ENCODE measurements around the gene CFAP52.
"Not testable (repeated sequence)": the region's sequence is repeated elsewhere in the genome, so short reads cannot be mapped to it uniquely, and the experiment has no call there.

The CFAP52 gene

DNA sequence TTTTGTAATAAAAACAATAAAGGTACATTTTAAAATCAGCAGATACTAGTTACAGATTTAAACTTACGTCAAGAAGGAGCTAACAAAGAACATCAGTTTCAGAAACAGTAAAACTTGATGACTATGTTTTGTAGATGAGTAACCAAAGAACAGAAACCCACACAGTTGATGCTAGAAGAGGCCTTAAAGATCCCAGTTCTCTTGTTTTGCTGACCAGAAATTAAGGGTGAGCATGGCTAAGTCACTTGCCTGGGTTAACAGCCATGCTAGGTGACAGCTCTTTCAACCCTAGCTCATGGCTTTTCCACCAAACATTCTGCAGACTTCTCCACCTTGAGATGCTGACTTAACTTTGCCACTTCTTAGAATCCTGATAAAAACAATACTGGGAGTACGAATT is 27.2 kb upstream of the CFAP52 start:
- Histone ChIP-seq H3K9ac (ENCODE audit: low read depth, low read length) (no peak overlapping the region), H3K4me1 (ENCODE audit: control insufficient read depth, insufficient read depth, low read length) (no peaks in the 10 kb centered on the region), H3K4me3 (ENCODE audit: low read length) (no peak overlapping the region), H3K36me3 (ENCODE audit: insufficient read depth, low read length) (no peaks in the 10 kb centered on the region), H3K4me2 (ENCODE audit: low read length) (no peak overlapping the region), H3K27me3 (ENCODE audit: control insufficient read depth, insufficient read depth, low read length) (no peaks in the 10 kb centered on the region), H3K9me3 (replicated peaks; ENCODE audit: low read length) (no peaks in the 10 kb centered on the region)

DNA sequence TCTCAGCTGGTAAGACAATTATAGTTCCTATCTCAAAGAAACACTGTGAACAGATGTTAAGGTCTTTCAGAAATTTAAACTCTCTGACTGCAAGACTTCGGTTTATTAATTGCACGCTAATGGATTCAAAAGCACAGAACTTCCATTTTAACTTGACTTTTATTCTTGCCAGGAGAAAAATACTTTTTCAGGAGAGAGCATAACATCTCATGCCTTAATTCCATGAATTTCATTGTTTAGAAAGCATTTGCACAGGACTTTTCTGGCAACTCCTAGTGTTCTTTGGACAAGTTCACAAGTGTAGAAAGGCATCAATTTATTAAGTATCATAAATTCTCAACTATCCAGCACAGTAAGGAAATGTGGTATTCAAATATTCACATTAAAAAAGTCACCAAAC is 23.3 kb upstream of the CFAP52 start:
- H3K36me3 ChIP-seq (ENCODE audit: insufficient read depth, low read length) = no peaks in the 10 kb centered on the region

DNA sequence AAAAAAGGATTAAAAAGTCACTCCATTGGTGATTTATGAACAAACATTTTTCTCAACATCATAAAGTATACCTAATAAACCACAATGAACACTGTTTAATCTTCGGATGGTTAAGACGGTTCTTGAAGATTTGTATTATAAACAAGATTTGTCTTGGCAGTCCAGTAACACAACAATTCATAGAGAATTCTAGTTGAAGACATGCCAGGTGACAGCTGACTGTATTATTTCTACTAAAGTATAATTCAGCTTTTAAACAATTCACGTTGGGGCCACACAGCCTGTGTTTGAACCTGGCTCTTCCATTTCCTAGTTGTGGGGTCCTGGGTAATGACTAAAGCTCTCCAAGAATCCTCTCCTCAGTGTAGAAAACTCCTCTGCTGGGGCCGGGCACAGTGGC is 22.8 kb upstream of the CFAP52 start:
- H3K4me3 ChIP-seq (ENCODE audit: low read length) = no peak overlapping the region
- no peaks in the 10 kb centered on the region for H3K27me3 ChIP-seq (ENCODE audit: control insufficient read depth, insufficient read depth, low read length)
- H3K36me3 ChIP-seq (ENCODE audit: insufficient read depth, low read length) = no peaks in the 10 kb centered on the region
- no peak overlapping the region for H3K4me2 ChIP-seq (ENCODE audit: low read length)
- H3K9ac ChIP-seq (ENCODE audit: low read depth, low read length) = no peak overlapping the region
- H3K4me1 ChIP-seq (ENCODE audit: control insufficient read depth, insufficient read depth, low read length) = no peaks in the 10 kb centered on the region
- H3K9me3 ChIP-seq (replicated peaks; ENCODE audit: low read length) = no peaks in the 10 kb centered on the region

More for the DNA sequence above, 23.3 kb upstream of the CFAP52 start:
- H3K9me3 ChIP-seq (replicated peaks; ENCODE audit: low read length) = no peaks in the 10 kb centered on the region
- H3K27me3 ChIP-seq (ENCODE audit: control insufficient read depth, insufficient read depth, low read length) = no peaks in the 10 kb centered on the region
- H3K4me3 ChIP-seq (ENCODE audit: low read length) = no peak overlapping the region
- H3K9ac ChIP-seq (ENCODE audit: low read depth, low read length) = no peak overlapping the region
- H3K4me1 ChIP-seq (ENCODE audit: control insufficient read depth, insufficient read depth, low read length) = no peaks in the 10 kb centered on the region
- no peak overlapping the region for H3K4me2 ChIP-seq (ENCODE audit: low read length)

DNA sequence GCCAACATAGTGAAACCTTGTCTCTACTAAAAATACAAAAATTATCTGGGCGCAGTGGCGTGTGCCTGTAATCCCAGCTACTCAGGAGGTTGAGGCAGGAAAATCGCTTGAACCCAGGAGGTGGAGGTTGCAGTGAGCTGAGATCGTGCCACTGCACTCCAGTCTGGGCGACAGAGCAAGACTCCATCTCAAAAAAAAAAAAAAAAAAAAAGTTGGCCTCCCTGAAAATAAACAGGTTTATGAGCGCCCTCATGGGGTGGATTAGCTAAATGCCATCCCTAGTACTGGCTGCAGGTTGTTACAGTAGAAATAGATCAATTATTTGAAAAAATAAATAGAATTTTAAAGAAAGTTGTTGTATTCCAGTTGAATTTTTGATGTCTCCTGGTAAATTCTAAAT is 21.7 kb upstream of the CFAP52 start:
- not testable (repeated sequence) for H3K4me2 ChIP-seq (ENCODE audit: low read length); H3K27me3 ChIP-seq (ENCODE audit: control insufficient read depth, insufficient read depth, low read length); H3K4me3 ChIP-seq (ENCODE audit: low read length); H3K36me3 ChIP-seq (ENCODE audit: insufficient read depth, low read length); H3K9me3 ChIP-seq (replicated peaks; ENCODE audit: low read length); H3K4me1 ChIP-seq (ENCODE audit: control insufficient read depth, insufficient read depth, low read length); H3K9ac ChIP-seq (ENCODE audit: low read depth, low read length)

DNA sequence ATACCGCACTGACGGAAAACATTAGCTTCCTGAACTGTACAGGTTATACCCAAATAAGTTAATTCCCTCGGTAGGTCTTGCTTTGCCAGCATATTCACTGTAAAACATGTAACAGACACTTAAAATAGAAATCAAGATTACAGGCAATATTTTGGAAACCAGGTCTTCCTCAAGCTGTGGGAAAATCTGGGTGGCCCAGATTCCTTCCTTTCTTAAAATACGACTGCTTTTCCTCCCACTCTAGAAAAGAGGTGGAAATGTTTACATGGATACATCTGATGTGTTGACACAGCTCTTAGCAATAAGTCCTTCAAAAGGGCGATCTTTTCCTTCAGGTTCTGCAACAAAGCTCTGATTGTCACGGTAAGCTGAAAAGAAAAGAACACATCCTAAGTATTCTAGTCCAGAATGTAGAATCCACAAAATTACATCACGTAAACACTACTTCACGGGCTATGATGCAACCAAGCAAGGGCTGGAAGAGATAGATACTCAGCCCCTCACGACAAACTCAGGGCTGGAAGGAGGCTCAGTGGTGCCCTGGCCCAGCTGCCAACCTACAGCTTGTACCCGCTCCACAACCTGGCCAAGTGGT is 19.2 kb upstream of the CFAP52 start:
- no peaks in the 10 kb centered on the region for H3K27me3 ChIP-seq (ENCODE audit: control insufficient read depth, insufficient read depth, low read length)
- H3K4me1 ChIP-seq (ENCODE audit: control insufficient read depth, insufficient read depth, low read length) = no peaks in the 10 kb centered on the region
- no peaks in the 10 kb centered on the region for H3K9me3 ChIP-seq (replicated peaks; ENCODE audit: low read length)
- no peaks in the 10 kb centered on the region for H3K36me3 ChIP-seq (ENCODE audit: insufficient read depth, low read length)
- H3K4me3 ChIP-seq (ENCODE audit: low read length) = no peak overlapping the region
- no peak overlapping the region for H3K4me2 ChIP-seq (ENCODE audit: low read length)
- H3K9ac ChIP-seq (ENCODE audit: low read depth, low read length) = no peak overlapping the region

DNA sequence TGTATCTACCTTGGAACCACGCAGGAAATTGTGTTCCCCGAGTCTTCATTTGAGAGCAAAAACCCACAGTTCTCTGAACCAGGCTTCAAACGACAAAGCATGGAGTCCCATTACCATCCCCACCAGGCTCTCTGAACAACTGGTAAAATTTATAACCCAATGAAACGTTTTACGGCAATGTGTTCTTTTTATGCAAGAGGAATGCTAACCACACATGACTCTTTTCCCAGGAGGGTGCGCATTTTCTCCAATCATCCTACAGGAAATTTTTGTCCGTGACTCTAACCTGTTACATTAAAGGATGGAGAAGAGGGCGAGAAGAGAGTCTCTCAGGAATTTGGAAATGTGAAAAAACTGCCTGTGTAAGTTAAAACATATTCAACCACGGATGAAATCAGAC is 18.6 kb upstream of the CFAP52 start:
- no peaks in the 10 kb centered on the region for H3K4me1 ChIP-seq (ENCODE audit: control insufficient read depth, insufficient read depth, low read length)
- no peaks in the 10 kb centered on the region for H3K36me3 ChIP-seq (ENCODE audit: insufficient read depth, low read length)
- no peak overlapping the region for H3K4me3 ChIP-seq (ENCODE audit: low read length)
- H3K4me2 ChIP-seq (ENCODE audit: low read length) = no peak overlapping the region
- H3K9me3 ChIP-seq (replicated peaks; ENCODE audit: low read length) = no peaks in the 10 kb centered on the region
- H3K9ac ChIP-seq (ENCODE audit: low read depth, low read length) = no peak overlapping the region
- H3K27me3 ChIP-seq (ENCODE audit: control insufficient read depth, insufficient read depth, low read length) = no peaks in the 10 kb centered on the region

DNA sequence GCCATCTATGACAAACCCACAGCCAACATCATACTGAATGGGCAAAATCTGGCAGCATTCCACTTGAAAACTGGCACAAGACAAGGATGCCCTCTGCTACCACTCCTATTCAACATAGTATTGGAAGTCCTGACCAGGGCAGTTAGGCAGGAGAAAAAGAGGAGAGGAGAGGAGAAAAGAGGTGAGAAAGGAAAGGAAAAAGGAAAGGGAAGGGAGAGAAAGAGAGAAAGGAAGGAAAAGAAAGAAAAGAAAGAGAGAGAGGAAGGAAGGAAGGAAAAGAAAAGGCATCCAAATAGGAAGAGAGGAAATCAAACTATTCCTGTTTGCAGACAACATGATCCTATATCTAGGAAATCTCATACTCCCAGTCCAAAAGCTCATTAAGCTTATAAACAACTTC is 12.3 kb upstream of the CFAP52 start:
- Histone ChIP-seq H3K9ac (ENCODE audit: low read depth, low read length) (no peak overlapping the region), H3K9me3 (replicated peaks; ENCODE audit: low read length) (no peaks in the 10 kb centered on the region), H3K36me3 (ENCODE audit: insufficient read depth, low read length) (peaks cover 10% of the 10 kb centered on the region), H3K4me3 (ENCODE audit: low read length) (no peak overlapping the region), H3K27me3 (ENCODE audit: control insufficient read depth, insufficient read depth, low read length) (no peaks in the 10 kb centered on the region), H3K4me2 (ENCODE audit: low read length) (no peak overlapping the region), H3K4me1 (ENCODE audit: control insufficient read depth, insufficient read depth, low read length) (no peaks in the 10 kb centered on the region)

DNA sequence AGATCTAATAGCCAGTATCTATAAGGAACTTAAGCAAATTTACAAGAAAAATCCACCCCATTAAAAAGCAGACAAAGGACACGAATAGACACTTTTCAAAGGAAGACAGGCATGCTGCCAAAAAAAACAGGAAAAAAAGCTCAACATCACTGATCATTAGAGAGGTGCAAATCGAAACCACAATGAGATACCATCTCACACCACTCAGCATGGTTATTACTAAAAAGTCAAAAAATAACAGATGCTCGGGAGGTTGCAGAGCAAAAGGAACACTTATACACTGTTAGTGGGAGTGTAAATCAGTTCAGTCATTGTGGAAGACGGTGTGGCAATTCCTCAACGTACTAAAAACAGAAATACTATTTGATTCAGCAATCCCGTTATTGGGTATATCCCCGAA is 10.4 kb upstream of the CFAP52 start:
- H3K4me1 ChIP-seq (ENCODE audit: control insufficient read depth, insufficient read depth, low read length) = no peaks in the 10 kb centered on the region
- H3K9ac ChIP-seq (ENCODE audit: low read depth, low read length) = no peak overlapping the region
- H3K27me3 ChIP-seq (ENCODE audit: control insufficient read depth, insufficient read depth, low read length) = no peaks in the 10 kb centered on the region
- H3K36me3 ChIP-seq (ENCODE audit: insufficient read depth, low read length) = peaks cover 11% of the 10 kb centered on the region
- H3K9me3 ChIP-seq (replicated peaks; ENCODE audit: low read length) = no peaks in the 10 kb centered on the region
- H3K4me3 ChIP-seq (ENCODE audit: low read length) = no peak overlapping the region
- H3K4me2 ChIP-seq (ENCODE audit: low read length) = no peak overlapping the region

DNA sequence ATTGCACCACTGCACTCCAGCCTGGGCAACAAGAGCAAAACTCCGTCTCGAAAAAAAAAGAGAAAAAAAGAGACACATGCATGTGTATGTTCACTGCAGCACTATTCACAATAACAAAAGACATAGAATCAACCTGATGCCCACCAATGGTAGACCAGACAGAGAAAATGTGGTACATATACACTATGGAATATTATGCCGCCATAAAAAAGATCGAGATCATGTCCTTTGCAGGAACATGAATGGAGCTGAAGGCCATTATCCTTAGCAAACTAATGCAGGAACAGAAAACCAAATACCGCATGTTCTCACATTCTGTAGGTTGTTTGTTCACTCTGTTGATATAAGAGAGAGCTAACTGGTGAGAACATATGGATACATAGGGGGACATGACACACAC is 9.7 kb upstream of the CFAP52 start:
- H3K9me3 ChIP-seq (replicated peaks; ENCODE audit: low read length); H3K4me3 ChIP-seq (ENCODE audit: low read length); H3K27me3 ChIP-seq (ENCODE audit: control insufficient read depth, insufficient read depth, low read length); H3K9ac ChIP-seq (ENCODE audit: low read depth, low read length); H3K4me1 ChIP-seq (ENCODE audit: control insufficient read depth, insufficient read depth, low read length); H3K4me2 ChIP-seq (ENCODE audit: low read length): not testable (repeated sequence)
- peaks cover 11% of the 10 kb centered on the region for H3K36me3 ChIP-seq (ENCODE audit: insufficient read depth, low read length)

DNA sequence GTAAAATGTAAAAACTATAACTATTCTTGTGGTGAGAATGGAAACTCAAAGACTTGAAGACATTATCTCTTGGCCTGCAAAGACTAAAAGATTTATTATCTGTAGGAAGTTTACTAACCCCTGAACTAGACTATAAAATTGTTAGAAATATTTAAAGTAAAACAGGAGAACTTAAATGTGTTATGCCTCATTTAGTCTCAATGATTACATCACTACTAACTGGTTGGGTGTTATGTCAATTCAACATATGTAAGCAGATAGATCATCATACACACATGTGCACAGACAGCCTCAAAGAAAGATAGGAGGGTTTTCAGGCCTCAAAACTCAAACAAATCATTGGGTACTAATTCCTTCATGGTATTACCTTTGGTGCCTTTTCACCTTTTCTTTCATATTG is 8.4 kb upstream of the CFAP52 start:
- Histone ChIP-seq H3K36me3 (ENCODE audit: insufficient read depth, low read length) (peaks cover 11% of the 10 kb centered on the region), H3K9me3 (replicated peaks; ENCODE audit: low read length) (no peaks in the 10 kb centered on the region), H3K4me1 (ENCODE audit: control insufficient read depth, insufficient read depth, low read length) (no peaks in the 10 kb centered on the region), H3K9ac (ENCODE audit: low read depth, low read length) (no peak overlapping the region), H3K4me2 (ENCODE audit: low read length) (no peak overlapping the region), H3K4me3 (ENCODE audit: low read length) (no peak overlapping the region), H3K27me3 (ENCODE audit: control insufficient read depth, insufficient read depth, low read length) (no peaks in the 10 kb centered on the region)

DNA sequence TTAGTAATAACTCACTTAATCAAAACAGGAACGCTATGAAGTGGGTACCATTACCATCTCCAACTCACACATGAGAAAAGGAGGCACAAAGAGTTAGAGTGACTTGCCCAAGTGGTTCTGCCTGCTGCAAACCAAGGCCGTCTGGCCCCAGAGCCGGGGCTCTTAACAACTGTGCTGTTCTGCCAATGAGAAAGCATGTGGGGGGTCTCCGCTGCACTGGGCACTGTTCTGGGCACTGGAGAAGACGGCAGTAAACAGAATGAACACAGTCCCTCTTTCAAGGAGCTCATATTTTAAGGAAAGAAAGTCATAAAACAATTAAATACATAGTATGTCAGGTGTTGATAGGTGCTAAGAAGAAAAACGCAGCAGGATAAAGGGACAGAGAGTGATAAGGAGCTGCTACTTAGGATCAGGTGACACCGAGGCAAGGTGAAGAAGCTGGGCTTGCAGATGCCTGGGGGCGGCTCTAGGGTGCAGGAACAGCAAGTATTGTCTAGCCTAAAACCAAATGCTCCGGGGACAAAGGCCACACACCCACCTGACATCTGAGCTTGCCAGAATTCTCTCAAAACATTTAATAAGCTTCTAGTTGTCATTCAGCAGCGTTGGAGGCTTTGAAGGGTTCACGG is 7.4 kb upstream of the CFAP52 start:
- H3K9me3 ChIP-seq (replicated peaks; ENCODE audit: low read length) = no peaks in the 10 kb centered on the region
- H3K9ac ChIP-seq (ENCODE audit: low read depth, low read length) = no peak overlapping the region
- no peaks in the 10 kb centered on the region for H3K4me1 ChIP-seq (ENCODE audit: control insufficient read depth, insufficient read depth, low read length)
- no peak overlapping the region for H3K4me2 ChIP-seq (ENCODE audit: low read length)
- peaks cover 11% of the 10 kb centered on the region for H3K36me3 ChIP-seq (ENCODE audit: insufficient read depth, low read length)
- H3K27me3 ChIP-seq (ENCODE audit: control insufficient read depth, insufficient read depth, low read length) = no peaks in the 10 kb centered on the region
- H3K4me3 ChIP-seq (ENCODE audit: low read length) = no peak overlapping the region

DNA sequence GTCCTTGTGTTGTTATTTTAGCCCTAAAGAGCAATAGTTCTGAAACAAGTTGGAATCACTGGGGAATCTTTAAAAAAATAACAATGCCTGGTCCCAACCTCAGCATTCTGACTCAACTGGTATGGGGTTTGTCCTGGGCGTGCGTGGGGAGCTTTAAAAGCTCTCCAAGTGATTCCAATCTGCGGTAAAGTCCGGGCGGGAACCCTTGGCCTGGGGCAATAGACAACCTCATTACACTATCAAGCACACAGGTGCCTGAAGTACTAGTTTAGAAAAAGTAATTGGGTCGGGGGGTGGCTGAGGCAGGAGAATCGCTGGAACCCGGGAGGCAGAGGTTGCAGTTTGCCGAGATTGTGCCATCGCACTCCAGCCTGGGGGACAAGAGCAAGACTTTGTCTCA is 5.2 kb upstream of the CFAP52 start:
- no peak overlapping the region for H3K4me2 ChIP-seq (ENCODE audit: low read length)
- no peaks in the 10 kb centered on the region for H3K4me1 ChIP-seq (ENCODE audit: control insufficient read depth, insufficient read depth, low read length)
- H3K27me3 ChIP-seq (ENCODE audit: control insufficient read depth, insufficient read depth, low read length) = no peaks in the 10 kb centered on the region
- no peak overlapping the region for H3K4me3 ChIP-seq (ENCODE audit: low read length)
- H3K9ac ChIP-seq (ENCODE audit: low read depth, low read length) = no peak overlapping the region
- H3K36me3 ChIP-seq (ENCODE audit: insufficient read depth, low read length) = peaks cover 11% of the 10 kb centered on the region
- no peaks in the 10 kb centered on the region for H3K9me3 ChIP-seq (replicated peaks; ENCODE audit: low read length)
